Suprapubic skin (tissue), 4 donors: ENCODE results near the gene NOD1. TPM values are rescaled to one million over a fixed set of nuclear protein-coding genes. Genes with fewer than 3 reads are reported as not detected.
"Not testable (repeated sequence)": the region's sequence is repeated elsewhere in the genome, so short reads cannot be mapped to it uniquely, and the experiment has no call there.

Source experiments
- DNase-seq, 2 donors: peaks; one replicate each; pipeline ENCODE4 v3.0.0-alpha.2; 2019; ENCODE audit warnings: low spot score in 2 of 2
- H3K27ac ChIP-seq: fragments of 200-600 bp; sonication (generic); one replicate; pipeline ENCODE4 v1.5.1; 2019
- H3K27me3 ChIP-seq: fragments of 200-600 bp; sonication (generic); one replicate; pipeline ENCODE4 v1.5.1; 2019
- H3K36me3 ChIP-seq: fragments of 200-600 bp; sonication (generic); one replicate; pipeline ENCODE4 v1.5.1; 2019
- H3K4me1 ChIP-seq: fragments of 200-600 bp; sonication (generic); one replicate; pipeline ENCODE4 v1.5.1; 2019
- H3K4me3 ChIP-seq: fragments of 200-600 bp; sonication (generic); one replicate; pipeline ENCODE4 v1.5.1; 2019; ENCODE audit warnings: mild to moderate bottlenecking
- H3K9me3 ChIP-seq: fragments of 200-600 bp; sonication (generic); one replicate; pipeline ENCODE4 v1.5.1; 2019
- EP300 ChIP-seq: sonication (generic); formaldehyde crosslinking; IDR thresholded peaks from one replicate; pipeline ENCODE4 v1.6.1; 2017; ENCODE audit warnings: antibody characterized with exemption
- POLR2A ChIP-seq, 2 donors: fragments of 450-650 bp; IDR thresholded peaks; one replicate each; pipeline ENCODE4 v1.6.1; 2017; ENCODE audit warnings: antibody characterized with exemption in 2 of 2, mild to moderate bottlenecking in 2 of 2, moderate library complexity in 2 of 2
- POLR2AphosphoS5 ChIP-seq, 3 donors: sonication (generic); formaldehyde crosslinking; IDR thresholded peaks; one replicate each; pipeline ENCODE4 v1.6.1; 2017; ENCODE audit warnings: antibody characterized with exemption in 3 of 3
- WGBS: methylation state at CpG from one replicate; pipeline ENCODE4 v1.1.5; 2018; 5-methylcytosine and 5-hydroxymethylcytosine counted together
- total RNA-seq, 4 donors: library from RNA; depleted of rRNA; stranded (reverse); fragments of >200 nt; gene quantifications; one replicate each; pipeline ENCODE4 v1.1.0, GENCODE V29; 2016
- TF ChIP-seq, protein P1 (sequence below), 2 donors: fragments of 200-600 bp in 1 of 2; fragments of 450-650 bp in 1 of 2; sonication (generic) in 1 of 2; IDR thresholded peaks; one replicate each; pipeline ENCODE4 v1.5.1; 2016 to 2019; ENCODE audit warnings: antibody characterized with exemption in 2 of 2, mild to moderate bottlenecking in 1 of 2, moderate library complexity in 1 of 2

NOD1 gene
- total RNA-seq, 4 donors from 2014 or later = 9.2 to 22.8 (median 13.4) TPM

DNA sequence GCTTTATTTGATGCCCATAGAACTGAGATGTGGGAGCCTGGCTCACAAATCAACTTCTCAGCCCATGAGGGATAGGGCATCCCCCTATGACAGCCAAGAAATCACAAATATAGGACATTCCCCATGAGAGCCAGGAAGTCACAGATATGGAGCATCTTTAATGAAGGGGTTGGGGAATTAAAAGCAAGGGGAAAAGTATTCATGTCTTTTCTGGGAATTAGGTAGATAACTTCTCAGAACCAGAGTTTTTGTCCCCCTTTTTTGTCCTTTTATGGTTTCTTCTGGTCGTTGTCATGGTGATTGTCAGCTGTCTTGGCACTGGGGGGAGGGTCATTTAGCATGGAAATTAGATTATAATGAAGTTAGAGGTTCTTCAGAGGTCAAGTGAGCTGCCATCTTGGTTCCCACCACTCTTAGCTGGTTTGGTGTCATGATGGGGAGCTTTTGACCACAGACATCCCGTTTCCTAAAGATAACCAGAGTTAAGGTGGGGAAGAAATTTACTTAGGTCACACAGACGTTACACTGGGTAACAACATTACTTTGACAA lies 56.9 kb downstream of the NOD1 start:
- no peaks in the 10 kb centered on the region for H3K9me3 ChIP-seq
- peaks cover 31% of the 10 kb centered on the region for H3K36me3 ChIP-seq
- H3K27ac ChIP-seq = no peak overlapping the region
- no peak for DNase-seq
- H3K4me3 ChIP-seq = no peak overlapping the region
- H3K27me3 ChIP-seq = no peaks in the 10 kb centered on the region
- 91% methylated on average over 3 of the region's 3 CpGs for WGBS
- TF ChIP-seq, protein P1, sequence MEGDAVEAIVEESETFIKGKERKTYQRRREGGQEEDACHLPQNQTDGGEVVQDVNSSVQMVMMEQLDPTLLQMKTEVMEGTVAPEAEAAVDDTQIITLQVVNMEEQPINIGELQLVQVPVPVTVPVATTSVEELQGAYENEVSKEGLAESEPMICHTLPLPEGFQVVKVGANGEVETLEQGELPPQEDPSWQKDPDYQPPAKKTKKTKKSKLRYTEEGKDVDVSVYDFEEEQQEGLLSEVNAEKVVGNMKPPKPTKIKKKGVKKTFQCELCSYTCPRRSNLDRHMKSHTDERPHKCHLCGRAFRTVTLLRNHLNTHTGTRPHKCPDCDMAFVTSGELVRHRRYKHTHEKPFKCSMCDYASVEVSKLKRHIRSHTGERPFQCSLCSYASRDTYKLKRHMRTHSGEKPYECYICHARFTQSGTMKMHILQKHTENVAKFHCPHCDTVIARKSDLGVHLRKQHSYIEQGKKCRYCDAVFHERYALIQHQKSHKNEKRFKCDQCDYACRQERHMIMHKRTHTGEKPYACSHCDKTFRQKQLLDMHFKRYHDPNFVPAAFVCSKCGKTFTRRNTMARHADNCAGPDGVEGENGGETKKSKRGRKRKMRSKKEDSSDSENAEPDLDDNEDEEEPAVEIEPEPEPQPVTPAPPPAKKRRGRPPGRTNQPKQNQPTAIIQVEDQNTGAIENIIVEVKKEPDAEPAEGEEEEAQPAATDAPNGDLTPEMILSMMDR (IDR thresholded peaks at IDR 0.05) = no peak
- TF ChIP-seq POLR2A (IDR thresholded peaks at IDR 0.05) = no peak
- H3K4me1 ChIP-seq = no peaks in the 10 kb centered on the region

GRCh38 chr7:30420662-30421061 lies 57.9 kb downstream of the NOD1 start:
- H3K9me3 ChIP-seq = no peaks in the 10 kb centered on the region
- DNase-seq = no peak
- no peak for TF ChIP-seq EP300
- TF ChIP-seq, protein P1 (IDR thresholded peaks at IDR 0.05) = no peak
- TF ChIP-seq POLR2AphosphoS5 (IDR thresholded peaks at IDR 0.05) = no peak
- no peak for TF ChIP-seq POLR2A (IDR thresholded peaks at IDR 0.05)
- no peaks in the 10 kb centered on the region for H3K27me3 ChIP-seq
- H3K36me3 ChIP-seq = peaks cover 20% of the 10 kb centered on the region
- H3K4me3 ChIP-seq = no peak overlapping the region
- 74% methylated on average over 3 of the region's 3 CpGs for WGBS
- H3K27ac ChIP-seq = no peak overlapping the region
- H3K4me1 ChIP-seq = no peaks in the 10 kb centered on the region

- H3K9me3 ChIP-seq, H3K27me3 ChIP-seq, H3K4me1 ChIP-seq, DNase-seq, H3K4me3 ChIP-seq, H3K27ac ChIP-seq: not testable (repeated sequence)
- H3K36me3 ChIP-seq = peaks cover 15% of the 10 kb centered on the region
- WGBS = 96% methylated on average over 17 of the region's 26 CpGs
These were observed 58.5 kb downstream of the NOD1 start for GRCh38 chr7:30420080-30420479.

- Histone ChIP-seq H3K27ac (no peak overlapping the region), H3K9me3 (no peaks in the 10 kb centered on the region), H3K36me3 (no peaks in the 10 kb centered on the region), H3K27me3 (no peaks in the 10 kb centered on the region), H3K4me1 (peaks cover 10% of the 10 kb centered on the region), H3K4me3 (no peak overlapping the region)
- 96% methylated on average over 7 of the region's 7 CpGs for WGBS
- no peak for DNase-seq
- TF ChIP-seq POLR2AphosphoS5 (IDR thresholded peaks at IDR 0.05) (no peak), EP300 (no peak), POLR2A (IDR thresholded peaks at IDR 0.05) (no peak)
- TF ChIP-seq, protein P1 (IDR thresholded peaks at IDR 0.05) = no peak
These were observed 64.7 kb downstream of the NOD1 start for GRCh38 chr7:30413864-30414263.

- no peak for DNase-seq
These were observed 65.6 kb downstream of the NOD1 start for GRCh38 chr7:30412782-30413504.

More at GRCh38 chr7:30412782-30413504, 65.6 kb downstream of the NOD1 start:
- whole genome bisulfite sequencing = 44% methylated on average over 5 of the region's 5 CpGs
- Histone ChIP-seq H3K9me3 (no peaks in the 10 kb centered on the region), H3K4me3 (no peak overlapping the region), H3K4me1 (peaks cover 10% of the 10 kb centered on the region), H3K36me3 (no peaks in the 10 kb centered on the region), H3K27ac (no peak overlapping the region), H3K27me3 (no peaks in the 10 kb centered on the region)
- TF ChIP-seq, protein P1 (IDR thresholded peaks at IDR 0.05) = peak; percentile 23 to 44
- no peak for TF ChIP-seq EP300
- no peak for TF ChIP-seq POLR2A (IDR thresholded peaks at IDR 0.05)
- no peak for TF ChIP-seq POLR2AphosphoS5 (IDR thresholded peaks at IDR 0.05)
